HS-5 (cell line): ENCODE data around the gene ZMPSTE24.
"Not testable (repeated sequence)": the region's sequence is repeated elsewhere in the genome, so short reads cannot be mapped to it uniquely, and the experiment has no call there.

Experiments
- DNase-seq: peaks from one replicate; pipeline ENCODE4 v3.0.0-alpha.2; 2012; ENCODE audit warnings: low read depth

ZMPSTE24 gene

DNA sequence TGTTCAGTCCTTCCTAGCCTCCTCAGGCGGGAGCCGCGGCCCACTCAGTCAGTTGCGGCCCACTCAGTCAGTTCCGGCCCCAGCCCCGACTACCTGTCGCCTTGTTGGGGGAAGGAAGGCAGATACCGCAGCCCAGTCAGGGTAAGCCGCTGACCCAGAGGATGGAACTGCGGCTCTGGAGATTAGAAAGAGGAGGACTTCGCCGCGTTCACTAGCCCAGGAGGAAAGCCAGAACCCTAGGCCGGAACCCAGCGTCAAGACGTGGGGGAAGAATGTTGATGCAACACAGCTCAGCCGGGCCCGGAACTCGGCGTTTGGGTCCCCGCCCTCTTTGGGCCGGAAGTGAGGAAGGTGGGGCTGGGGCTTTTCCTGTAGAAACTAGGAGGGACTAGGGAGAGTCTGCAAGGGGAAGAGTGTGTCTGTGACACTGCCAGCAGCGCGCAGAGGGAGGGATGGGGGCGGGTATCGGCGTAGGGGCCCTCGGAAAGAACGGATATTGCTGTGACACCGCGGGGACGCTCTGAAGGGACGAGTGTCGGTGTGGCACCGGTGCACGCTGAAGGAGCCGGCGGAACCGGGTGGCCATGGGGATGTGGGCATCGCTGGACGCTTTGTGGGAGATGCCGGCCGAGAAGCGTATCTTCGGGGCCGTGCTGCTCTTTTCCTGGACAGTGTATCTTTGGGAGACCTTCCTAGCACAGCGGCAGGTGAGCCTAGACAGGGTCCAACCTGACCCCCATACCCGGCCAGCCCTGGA lies at the start of gene ZMPSTE24:
TSS of gene ZMPSTE24 (plus strand) at position 549 of the 757 bp plus-strand sequence. CDS start at position 585, 36 bp downstream.
- DNase-seq = peak; percentile 92

DNA sequence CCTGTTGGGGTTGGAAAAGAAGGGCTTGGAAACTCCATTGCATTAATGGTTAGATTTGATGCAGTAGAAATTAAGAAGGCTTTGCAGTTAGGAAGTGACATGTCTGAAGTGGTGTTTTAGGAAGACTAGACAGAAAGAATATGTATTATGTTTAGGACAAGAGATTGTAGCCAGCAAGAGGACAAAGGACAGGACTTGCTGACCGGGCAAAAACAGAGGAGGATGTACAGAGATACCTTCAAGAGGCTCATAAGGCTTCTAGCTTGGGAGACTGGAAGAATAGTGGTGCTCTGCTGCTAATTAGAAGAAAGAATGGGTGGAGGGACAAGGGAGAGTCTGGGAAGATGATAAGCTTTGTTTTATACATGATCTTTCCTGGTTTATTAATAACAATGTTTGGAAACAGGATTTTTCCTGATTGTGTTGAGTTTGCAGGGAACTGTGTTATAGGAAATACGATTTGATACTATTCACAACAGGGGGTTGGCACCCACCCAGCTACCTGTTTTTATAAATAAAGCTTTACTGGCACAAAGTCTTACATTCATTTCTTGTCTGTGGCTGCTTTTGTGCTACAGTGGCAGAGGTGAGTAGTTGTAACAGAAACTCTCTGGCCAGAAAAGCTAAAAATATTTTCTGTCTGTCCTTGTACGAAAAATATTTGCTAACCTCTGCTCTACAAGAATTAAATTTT lies 47.4 kb upstream of the ZMPSTE24 start:
- no peak for DNase-seq

DNA sequence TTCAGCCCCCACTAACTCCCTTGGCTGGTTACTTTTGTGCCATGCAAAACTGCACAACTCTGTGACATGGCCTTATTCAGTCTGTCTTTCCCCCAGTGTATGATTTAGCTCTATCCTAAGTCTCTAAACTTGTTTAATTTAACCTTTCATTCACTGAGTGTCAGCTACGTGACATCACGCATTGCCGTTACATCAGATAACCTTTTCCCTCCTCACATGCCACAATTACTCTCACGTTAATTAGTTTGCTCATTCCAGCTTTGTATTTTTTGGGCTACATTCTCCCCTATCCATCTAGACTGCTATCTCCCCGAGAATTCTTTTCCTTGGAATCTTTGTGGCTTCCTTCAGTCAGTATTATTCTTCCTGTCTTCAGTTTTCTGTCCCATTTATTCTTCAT lies 39.7 kb upstream of the ZMPSTE24 start:
- DNase-seq = no peak

DNA sequence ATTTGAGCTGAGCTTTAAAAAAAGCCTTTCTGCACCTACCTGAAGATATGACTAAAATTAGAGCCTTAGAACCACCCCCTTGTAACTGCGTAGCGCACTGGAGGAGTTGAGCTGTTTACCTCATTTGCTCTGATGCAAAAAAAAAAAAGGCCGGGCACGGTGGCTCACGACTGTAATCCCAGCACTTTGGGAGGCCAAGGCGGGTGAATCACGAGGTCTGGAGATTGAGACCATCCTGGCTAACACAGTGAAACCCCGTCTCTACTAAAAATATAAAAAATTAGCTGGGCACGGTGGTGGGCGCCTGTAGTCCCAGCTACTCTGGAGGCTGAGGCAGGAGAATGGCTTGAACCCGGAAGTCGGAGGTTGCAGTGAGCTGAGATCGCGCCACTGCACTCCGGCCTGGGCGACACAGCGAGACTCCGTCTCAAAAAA lies 36.5 kb upstream of the ZMPSTE24 start:
- DNase-seq = not testable (repeated sequence)

DNA sequence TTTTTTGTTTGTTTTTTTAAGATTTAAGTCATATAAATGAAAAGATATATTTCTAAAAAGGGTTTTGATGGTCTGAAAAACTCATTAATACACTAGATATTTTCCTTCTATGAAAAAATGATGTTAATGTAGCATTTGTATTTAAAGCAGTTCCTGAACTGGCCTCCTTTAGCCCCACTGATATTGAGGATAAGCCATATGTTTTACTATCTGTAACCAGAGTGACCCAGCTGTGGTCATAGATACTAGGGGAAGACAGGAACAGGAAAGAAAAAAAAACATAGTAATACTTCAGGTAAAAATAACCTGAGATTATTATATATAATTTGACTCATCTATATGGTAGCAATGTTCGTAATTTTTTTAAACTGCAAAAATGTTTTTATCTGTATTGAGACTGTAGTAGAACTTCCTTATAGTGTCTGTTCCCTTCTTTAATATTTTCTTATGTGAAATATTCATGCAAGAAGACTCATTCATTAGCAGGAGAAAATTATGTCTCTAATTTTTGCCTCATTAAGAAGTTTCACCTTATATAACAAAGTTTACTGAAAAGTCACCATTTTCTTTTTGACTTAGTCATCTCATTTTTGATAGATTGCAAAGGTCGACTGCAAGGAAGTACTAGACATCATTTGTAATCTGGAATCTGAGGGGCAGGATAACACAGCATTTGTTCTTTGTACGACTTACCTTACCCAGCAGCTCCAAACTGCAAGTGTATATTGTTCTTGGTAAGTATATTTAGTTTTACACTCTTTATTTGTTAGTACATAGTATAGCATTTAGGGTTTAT lies 35.9 kb upstream of the ZMPSTE24 start:
- no peak for DNase-seq

DNA sequence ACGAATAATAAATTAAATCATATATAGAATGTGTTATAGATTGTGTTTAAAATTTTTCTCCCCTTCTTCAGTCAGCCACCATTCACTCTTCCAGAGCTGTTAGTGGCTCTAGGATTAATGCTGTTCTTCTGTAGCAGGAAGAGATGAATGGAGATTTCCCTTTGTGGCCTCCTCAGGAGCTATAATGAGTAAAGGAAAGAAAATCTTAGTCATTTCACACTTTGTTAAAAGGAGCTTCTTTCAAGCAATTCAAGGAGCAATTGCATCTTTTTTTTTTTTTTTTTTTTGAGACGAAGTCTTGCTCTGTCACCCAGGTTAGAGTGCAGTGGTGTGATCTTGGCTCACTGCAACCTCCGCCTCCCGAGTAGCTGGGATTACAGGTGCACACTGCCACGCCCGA lies 34.0 kb upstream of the ZMPSTE24 start:
- DNase-seq = no peak

DNA sequence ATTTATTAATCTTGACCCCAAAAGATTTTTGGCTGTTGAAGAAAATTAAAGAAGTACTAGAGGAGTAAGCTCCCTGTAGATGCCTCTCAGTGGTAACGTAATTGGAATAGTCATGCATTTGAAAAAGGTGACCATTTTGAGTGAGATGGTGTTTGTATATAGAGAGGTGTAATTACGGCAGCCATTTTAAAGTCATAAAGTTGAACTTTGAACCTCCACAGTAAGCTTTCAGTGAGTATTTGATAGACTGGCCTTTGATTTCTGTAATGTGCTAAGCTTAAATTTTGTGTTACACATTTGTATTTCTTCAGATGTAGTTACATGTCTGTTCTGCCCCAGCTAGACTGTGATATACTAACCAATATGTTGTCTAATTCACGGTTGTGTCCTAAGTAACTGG lies 31.8 kb upstream of the ZMPSTE24 start:
- no peak for DNase-seq

DNA sequence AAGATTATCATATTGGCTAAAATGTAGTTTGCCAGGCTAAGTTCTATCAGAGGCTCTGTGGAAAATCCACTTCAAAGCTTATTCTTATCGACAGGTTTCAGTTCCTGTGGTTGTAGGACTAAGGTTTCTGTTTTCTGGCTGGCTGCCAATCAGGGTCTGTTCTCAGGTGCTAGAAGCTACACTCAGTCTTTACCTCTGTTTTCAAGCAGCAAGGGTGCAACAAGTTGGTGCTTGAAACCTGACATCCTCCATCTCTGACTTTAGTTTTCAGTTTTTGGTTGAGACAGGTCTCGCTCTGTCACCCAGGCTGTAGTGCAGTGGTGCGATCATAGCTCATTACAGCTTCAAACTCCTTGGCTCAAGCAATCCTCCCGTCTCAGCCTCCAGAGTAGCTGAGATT lies 25.6 kb upstream of the ZMPSTE24 start:
- no peak for DNase-seq

DNA sequence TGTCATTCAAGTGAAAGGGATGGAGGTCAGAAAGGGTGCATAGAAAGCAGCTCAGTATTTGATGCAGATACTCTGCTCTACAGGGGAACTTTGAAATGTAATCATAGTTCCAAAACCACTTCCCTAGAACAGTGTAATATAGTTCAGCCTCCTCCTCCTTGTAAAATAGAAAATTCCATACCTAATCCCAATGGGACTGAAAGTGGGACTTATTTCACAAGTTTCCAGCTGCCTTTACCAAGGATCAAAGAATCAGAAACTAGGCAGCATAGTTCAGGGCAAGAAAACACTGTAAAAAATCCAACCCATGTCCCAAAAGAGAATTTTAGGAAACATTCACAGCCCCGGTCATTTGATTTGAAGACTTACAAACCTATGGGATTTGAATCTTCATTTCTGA lies 18.4 kb upstream of the ZMPSTE24 start:
- DNase-seq = no peak

DNA sequence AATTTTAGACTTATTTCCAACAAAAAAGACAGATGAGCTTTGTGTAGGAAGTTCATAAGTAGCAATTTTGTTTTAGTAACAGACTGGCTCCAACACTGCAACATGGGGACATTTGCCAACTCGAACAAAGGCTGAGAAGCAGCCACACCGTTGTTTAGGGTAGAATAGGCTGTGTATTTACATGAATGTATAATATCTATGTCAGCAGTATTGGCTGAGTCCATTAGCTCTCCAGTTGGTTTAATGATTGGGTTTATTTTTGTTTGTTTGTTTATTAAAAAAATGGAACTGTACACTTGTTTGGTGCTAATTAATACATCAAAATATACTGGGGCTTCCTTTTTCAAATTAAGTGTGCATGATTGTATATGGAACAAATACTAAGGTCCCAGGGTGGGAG lies 17.6 kb upstream of the ZMPSTE24 start:
- no peak for DNase-seq

DNA sequence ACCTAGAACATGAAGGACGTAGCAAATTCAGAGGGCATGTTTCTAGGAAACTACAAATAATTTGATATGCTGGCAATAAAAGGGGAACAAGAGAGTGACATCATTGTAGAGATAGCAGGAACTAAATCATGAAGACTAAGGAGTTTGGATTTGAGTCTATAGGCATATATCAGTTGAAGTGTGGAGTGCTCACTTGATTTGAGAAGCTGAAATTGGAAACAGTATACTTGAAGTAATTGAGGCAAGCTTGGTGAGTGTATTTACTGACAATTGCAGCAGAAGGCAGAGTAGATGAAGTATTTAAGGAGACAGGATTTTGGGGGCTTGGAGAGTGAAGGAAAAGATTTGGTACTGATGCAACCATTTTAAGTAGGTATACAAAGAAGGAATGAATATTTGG lies 16.7 kb upstream of the ZMPSTE24 start:
- DNase-seq = no peak

DNA sequence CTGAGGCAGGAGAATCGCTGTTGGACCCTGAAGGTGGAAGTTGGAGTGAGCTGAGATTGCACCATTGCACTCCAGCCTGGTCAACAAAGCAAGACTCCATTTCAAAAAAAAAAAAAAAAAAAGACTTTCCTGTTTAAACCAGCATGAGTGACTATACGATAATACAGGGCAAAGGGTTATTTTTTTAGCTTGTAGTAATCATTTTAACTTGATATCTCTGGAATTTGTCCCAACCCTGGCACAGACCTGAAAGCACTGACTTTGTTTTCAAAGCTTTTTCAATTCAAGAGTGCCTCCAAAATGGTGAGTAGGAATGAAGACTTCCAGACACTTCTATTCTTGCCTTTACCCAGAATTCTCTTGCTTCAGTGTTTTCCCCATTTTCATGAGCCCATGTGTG lies 14.7 kb upstream of the ZMPSTE24 start:
- DNase-seq = no peak

DNA sequence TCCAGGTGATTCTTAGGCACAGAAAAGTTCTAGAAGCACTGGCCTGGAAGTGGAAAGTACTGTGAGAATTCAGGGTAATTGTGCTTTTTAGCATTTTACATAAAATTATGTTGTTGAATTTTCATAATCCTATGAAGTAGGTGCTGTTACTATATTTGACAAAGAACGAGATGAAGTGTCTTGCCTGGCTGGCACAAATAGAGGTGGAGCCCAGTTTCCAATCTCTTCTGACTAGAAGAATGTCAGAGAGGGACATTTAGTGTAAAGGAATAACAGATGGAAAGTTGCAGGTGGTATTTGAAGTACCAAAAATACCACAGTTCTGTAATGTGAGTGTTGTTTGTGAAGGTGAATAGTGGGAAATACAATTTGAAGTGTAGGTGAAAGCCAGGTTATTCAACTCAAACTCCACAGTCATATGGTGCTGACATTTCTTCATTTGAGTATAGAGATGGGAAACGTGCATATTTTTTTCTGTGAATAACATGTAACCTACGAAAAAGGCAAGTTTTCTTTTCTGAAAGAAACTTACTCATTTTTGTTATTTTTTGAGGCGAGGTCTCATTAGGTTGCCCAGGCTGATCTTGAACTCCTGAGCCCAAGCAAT lies 13.8 kb upstream of the ZMPSTE24 start:
- DNase-seq = no peak

DNA sequence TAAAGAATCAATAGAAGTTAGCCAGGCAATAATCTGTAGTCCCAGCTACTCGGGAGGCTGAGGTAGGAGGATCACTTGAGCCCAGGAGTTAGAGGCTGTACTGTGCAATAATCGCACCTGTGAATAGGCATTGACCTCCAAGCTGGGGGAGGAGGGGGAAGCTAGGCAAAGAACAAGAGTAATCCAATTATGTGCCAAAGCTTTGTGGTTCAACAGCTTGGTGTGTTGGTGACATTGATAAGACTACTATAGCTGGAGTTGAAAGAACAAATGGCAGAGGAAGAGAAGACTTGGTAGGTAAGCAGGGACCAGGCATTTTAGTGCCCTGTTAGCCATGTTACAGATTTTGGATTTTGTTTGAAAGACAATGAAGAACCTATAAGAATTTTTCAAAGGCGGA lies 12.3 kb upstream of the ZMPSTE24 start:
- DNase-seq = no peak

DNA sequence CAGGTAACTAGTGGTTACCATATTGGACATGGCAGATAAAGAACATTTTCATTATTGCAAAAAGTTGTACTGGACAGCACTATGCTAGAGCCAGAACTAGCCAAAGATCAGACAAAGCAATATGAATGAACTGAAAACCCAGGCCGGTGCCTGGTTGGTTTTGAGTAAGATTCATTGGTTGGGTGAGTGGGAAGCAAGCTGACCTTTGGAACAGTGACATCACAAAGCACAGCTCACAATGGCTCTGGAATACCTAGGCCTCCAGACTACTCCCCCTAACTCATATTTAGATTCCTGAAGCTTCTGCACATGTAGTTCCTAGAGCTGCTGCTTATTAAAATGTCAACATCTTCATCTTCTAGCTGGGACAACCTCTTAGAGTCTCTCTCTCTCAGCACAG lies 10.4 kb upstream of the ZMPSTE24 start, which contains the start of gene TMCO2:
TSS of gene TMCO2 (plus strand) at position 283 of the 400 bp plus-strand sequence. CDS start at position 340, 57 bp downstream.
- no peak for DNase-seq

DNA sequence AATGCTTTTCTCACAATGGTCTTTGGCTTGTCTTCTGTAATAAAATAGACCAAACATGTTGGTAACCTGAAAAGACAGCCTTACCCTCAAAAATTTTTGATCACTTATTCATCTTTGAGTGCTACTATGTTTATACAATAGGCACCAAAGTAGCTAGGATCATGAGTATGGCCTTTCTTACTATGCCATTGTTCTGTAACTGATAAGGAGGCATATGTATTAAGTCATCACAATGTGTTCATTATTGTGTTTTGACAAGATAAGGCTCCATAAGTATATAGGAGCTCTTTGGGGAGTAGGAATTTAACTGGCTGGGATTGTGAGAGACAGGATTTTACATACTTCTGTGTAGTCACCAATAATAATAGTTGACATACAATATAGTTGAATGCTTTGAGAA lies 9.6 kb upstream of the ZMPSTE24 start:
- no peak for DNase-seq

DNA sequence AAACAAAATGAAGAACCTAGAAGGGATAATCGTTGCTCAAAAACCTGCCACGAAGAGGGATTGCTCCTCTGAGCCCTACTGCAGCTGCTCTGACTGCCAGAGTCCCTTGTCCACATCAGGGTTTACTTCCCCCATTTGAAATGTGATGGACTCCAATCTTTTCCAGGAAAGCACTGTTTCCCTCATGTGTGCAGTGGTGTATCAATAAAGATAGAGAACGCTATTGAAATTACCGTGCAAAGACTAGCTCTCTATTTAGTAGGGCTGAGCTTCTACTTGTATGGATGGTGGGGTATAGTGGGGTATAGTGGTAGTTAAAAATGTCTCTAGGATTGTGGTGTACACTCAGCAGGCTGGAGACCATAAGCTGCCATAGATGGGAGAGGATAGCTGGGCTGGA lies 6.6 kb upstream of the ZMPSTE24 start:
- no peak for DNase-seq

DNA sequence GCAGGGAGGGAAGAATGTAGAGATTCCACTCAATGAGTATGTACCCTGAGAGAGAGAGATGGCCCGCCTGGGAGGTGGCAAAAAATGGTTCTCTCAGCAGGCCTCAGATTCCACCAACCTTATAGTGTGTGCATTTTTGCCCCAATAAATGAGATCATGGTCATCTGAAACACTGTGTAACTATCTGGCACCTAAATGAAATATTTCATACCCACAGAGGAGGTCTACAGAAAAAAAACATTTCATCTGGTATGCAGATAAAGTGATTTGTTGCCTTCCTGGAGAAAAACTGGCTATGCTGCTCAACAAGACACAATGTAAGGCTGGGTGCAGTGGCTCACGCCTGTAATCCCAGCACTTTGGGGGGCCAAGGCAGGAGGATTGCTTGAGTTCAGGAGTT lies 5.4 kb upstream of the ZMPSTE24 start:
- no peak for DNase-seq

DNA sequence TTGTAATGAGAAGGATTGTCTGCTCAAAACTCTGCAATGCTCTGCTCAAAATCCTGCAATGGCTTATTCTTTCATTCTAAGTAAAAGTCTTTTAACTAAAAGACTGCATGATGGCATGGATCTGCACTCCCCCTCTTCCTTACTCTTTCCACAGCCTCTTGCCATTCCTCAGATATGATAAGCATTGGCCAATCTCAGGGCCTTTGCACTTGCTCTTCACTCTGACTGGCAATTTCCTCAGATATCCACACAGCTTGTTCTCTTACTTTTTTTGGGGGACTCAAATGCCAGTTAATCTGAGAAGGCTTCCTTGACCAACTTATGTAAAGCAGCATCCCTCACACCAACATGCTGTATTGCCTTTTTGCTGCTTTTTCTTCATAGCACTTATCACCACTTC lies 2.8 kb upstream of the ZMPSTE24 start:
- no peak for DNase-seq

DNA sequence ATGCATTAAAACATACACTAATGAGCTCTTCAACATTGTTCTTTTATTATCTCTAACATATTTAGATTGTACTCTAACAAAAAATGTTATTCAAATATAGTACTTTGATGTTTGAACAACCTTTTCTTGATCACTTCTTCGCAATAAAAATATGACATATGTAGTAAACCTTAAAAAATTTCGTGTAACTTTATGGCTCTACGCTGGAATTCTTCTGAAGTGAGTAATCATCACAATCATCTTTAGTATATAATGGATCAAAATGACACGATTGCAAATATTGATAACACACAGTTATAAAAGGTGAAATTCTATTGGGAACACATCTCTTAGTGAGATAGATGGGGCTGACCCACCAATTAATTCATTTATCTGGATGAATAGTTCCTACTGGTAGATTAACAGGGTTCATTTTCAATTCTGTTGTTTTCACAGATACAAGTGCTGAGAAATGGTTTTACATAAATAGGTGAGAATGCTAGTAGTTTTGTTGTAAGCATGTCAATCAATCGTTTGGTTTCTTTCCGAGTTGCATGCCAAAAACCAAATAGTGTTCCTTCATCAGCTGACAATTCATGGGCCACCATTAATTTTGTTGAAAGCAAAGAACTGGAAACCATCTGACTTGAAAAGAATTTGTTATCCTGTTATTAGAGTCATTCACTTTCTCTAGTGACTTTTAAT lies 1.5 kb upstream of the ZMPSTE24 start:
- DNase-seq = no peak

DNA sequence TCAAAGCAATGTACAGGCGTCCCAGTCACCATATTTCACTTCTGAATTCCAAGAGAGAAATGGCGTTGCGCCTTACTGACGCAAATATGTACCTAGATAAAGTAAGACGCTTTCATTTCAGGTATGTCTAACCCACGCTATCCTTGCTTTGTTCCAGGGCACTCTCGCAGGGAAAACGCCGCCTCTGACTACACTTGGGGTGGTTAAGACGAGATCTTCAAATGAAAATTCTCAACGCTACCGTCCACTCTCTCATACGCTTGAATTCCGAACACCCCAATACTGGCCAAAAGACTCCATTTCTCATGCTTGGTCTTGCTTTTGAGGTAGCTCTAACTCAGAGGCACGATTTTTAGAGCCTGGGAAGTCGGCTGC lies 736 bp upstream of the ZMPSTE24 start:
- no peak for DNase-seq

DNA sequence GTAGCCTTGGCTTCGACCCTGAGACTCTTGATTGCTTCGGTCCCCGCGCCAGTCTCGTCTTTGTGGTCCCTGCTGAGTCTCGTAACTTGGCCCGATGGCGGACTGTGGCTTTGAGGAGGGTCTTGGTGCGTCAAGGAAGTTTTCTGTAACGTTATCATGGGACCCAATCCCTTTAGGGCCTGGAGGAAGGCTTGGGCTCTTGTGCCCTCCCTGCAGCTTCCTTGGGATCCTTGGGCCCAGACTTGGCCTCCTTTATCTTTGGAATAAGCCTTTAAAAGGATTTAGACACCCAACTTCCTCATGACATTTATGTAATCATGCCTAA lies 371 bp downstream of the ZMPSTE24 start:
- DNase-seq = no peak
